ENCODE results near the gene SPAG5. TPM values are rescaled to one million over a fixed set of nuclear protein-coding genes. Genes with fewer than 3 reads are reported as not detected.

SPAG5 gene
- total RNA-seq, 4 donors from 2014 or later: 10.0 to 28.3 (median 16.2) TPM

DNA sequence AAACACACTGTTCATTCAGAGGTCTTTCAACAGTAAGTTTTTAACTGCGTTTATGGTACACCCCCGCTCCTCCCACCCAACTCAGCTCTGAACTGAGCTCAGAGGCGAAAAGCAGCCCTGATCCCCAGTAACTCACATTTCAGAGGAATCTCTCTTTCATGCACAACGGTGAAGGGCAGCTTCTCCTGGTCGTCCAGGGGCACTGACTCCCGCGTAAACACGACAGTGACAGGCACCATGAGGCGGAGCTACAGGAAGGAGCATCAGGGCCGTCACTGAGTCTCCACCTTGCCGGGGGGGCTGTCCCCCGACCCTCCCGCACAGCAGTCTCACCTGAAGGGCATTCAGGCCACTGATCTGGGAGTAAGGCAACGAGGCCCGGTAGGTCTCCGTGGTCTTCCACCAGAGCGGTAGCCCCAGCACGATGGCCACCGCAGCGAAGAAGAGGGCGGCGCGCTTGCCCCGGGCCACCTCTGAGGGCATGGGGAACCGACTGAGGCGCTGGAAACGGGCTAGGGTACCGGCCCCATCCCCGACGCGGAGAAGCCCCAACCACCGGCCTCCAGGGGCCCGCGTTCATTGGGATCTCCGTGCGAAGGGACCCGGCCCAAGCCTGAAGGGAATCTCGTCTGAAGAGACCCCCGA, 28.0 kb downstream of the SPAG5 start:
- Histone ChIP-seq H3K27ac (peak overlapping the region; percentile 86 to 95 (median 90)), H3K4me1 (peaks cover 8 to 55% (median 15%) of the 10 kb centered on the region in 3 donors), H3K36me3 (peaks cover 0 to 38% (median 0%) of the 10 kb centered on the region in 3 donors), H3K4me3 (peak overlapping the region; percentile 81 to 100 (median 96)), H3K27me3 (no peaks in the 10 kb centered on the region), H3K9me3 (no peaks in the 10 kb centered on the region)
- no peak for DNase-seq
- 0 to 1% methylated on average over 8 to 10 of the region's 39 CpGs for WGBS, 2 donors
- intact Hi-C loops (cut with DNase I): no loop called here
- TF ChIP-seq POLR2A (IDR thresholded peaks at IDR 0.05): no peak
- TF ChIP-seq, protein P1, sequence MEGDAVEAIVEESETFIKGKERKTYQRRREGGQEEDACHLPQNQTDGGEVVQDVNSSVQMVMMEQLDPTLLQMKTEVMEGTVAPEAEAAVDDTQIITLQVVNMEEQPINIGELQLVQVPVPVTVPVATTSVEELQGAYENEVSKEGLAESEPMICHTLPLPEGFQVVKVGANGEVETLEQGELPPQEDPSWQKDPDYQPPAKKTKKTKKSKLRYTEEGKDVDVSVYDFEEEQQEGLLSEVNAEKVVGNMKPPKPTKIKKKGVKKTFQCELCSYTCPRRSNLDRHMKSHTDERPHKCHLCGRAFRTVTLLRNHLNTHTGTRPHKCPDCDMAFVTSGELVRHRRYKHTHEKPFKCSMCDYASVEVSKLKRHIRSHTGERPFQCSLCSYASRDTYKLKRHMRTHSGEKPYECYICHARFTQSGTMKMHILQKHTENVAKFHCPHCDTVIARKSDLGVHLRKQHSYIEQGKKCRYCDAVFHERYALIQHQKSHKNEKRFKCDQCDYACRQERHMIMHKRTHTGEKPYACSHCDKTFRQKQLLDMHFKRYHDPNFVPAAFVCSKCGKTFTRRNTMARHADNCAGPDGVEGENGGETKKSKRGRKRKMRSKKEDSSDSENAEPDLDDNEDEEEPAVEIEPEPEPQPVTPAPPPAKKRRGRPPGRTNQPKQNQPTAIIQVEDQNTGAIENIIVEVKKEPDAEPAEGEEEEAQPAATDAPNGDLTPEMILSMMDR (IDR thresholded peaks at IDR 0.05): no peak

DNA sequence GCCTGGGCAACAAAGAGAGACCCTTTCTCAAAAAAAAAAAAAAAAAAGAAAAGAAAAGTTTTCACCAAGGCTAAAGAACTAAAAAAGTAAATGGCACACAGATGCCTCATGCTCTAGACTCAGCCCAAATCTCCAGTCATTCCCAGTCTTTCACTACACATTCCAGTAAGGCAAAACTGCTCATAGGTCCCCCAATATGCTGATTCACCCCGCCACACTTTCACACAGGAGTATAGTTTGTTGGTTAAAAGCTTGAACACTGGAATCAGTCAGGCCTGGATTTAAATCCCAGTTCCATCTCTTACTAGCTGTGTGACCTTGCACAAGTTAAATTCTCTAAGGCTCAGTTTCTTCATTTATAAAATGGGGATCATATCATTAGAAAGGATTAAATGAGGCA, 29.4 kb downstream of the SPAG5 start:
- 100% methylated on average over 1 of the region's 1 CpG for WGBS, 2 donors
- H3K9me3 ChIP-seq: no peaks in the 10 kb centered on the region
- peaks cover 8 to 55% (median 15%) of the 10 kb centered on the region in 3 donors for H3K4me1 ChIP-seq
- TF ChIP-seq, protein P1 (IDR thresholded peaks at IDR 0.05): no peak
- intact Hi-C loops (cut with DNase I): no loop called here
- no peak for DNase-seq
- no peak overlapping the region for H3K4me3 ChIP-seq
- peaks cover 0 to 42% (median 0%) of the 10 kb centered on the region in 3 donors for H3K36me3 ChIP-seq
- no peak overlapping the region for H3K27ac ChIP-seq
- H3K27me3 ChIP-seq: no peaks in the 10 kb centered on the region

DNA sequence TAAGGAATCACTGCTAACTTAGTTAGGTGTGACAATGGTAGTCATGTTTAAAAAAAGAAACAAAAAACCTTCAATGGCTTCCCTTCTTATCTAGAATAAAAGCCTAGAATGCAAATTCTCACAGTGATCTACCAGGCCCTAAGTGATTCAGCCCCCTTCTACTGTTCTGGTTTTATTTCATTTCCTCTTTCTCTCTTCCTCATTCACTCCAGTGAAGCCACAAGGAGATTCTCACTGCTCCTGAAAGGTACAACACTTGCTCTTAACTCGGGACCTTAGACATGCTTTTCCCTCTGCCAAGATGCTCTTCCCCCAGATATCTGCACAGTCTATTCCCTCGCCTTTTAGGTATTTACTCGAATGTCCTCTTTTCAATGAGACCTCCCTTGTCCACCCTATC, 31.2 kb downstream of the SPAG5 start:
- WGBS, 2 donors: 81 to 95% methylated on average over 3 of the region's 3 CpGs
- intact Hi-C loops (cut with DNase I): no loop called here
- no peak for TF ChIP-seq POLR2A (IDR thresholded peaks at IDR 0.05)
- TF ChIP-seq, protein P1 (IDR thresholded peaks at IDR 0.05): no peak

DNA sequence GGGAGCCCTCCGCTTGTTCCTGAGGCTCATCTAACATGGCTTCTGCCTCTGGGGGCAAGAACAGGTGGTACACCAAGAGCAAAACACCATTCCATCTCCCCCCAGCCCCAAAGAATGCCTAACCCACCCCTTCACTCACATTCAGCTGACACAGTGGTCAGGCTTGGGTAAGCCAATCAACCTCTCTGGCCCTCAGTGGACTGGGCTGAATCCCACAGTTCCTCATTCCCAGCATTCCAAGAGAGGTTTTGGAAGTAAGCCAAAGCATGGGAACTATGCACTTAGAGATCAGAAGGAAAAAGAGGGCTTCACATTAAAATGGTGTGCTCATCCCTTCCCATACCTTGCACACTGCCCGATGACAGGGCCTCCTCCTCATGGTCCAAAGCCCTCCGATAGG, 35.4 kb downstream of the SPAG5 start:
- Histone ChIP-seq H3K36me3 (peaks cover 4 to 86% (median 24%) of the 10 kb centered on the region in 3 donors), H3K9me3 (no peaks in the 10 kb centered on the region), H3K27ac (no peak overlapping the region), H3K27me3 (no peaks in the 10 kb centered on the region), H3K4me1 (peaks cover 0 to 18% (median 0%) of the 10 kb centered on the region in 3 donors), H3K4me3 (no peak overlapping the region)
- TF ChIP-seq, protein P1 (IDR thresholded peaks at IDR 0.05): no peak
- intact Hi-C loops (cut with DNase I): no loop called here
- no peak for DNase-seq
- WGBS, 2 donors: 91 to 98% methylated on average over 3 of the region's 3 CpGs

More for the DNA sequence above, 31.2 kb downstream of the SPAG5 start:
- DNase-seq: no peak
- H3K9me3 ChIP-seq: no peaks in the 10 kb centered on the region
- peaks cover 1 to 52% (median 8%) of the 10 kb centered on the region in 3 donors for H3K36me3 ChIP-seq
- no peak overlapping the region for H3K27ac ChIP-seq
- H3K4me1 ChIP-seq: peaks cover 8 to 52% (median 14%) of the 10 kb centered on the region in 3 donors
- no peaks in the 10 kb centered on the region for H3K27me3 ChIP-seq
- no peak overlapping the region for H3K4me3 ChIP-seq

DNA sequence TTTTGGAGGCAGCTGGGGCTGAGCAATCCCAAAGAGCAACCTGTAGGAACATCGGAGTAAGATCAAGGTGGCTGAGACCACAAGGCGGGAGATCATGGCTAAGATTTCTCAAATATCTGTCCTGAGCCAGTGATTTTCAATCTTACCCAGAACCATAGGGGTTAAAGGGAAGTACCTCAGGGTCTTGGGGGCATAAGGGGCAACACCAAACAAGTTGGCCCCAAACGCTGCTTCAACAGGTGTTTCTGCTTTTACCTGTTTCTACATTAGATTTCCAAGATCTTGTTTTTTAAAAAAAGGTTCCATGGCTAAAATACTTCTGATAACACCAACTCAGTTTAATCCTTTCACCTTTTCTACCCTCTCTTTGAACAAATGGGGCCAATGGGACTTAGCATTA, 43.8 kb downstream of the SPAG5 start:
- Histone ChIP-seq H3K4me3 (no peak overlapping the region), H3K9me3 (no peaks in the 10 kb centered on the region), H3K27me3 (no peaks in the 10 kb centered on the region), H3K4me1 (peaks cover 12 to 43% (median 13%) of the 10 kb centered on the region in 3 donors), H3K36me3 (peaks cover 6 to 66% (median 26%) of the 10 kb centered on the region in 3 donors), H3K27ac (no peak overlapping the region)
- WGBS, 2 donors: 88% methylated on average over 3 of the region's 3 CpGs
- DNase-seq: no peak
- TF ChIP-seq POLR2A (IDR thresholded peaks at IDR 0.05): no peak
- TF ChIP-seq, protein P1 (IDR thresholded peaks at IDR 0.05): no peak
- intact Hi-C loops (cut with DNase I): no loop called here

Measured in esophagus squamous epithelium (tissue), 5 donors.